ENCODE data around the gene SPIRE1.

Gene SPIRE1

GRCh38 chr18:12598181-12598930, 59.6 kb downstream of the SPIRE1 start:
- no peak for TF ChIP-seq ZBTB7A (IDR thresholded peaks at IDR 0.05; ENCODE audit: low read depth)
- TF ChIP-seq EP300 (IDR thresholded peaks at IDR 0.05; ENCODE audit: borderline replicate concordance): no peak
- TF ChIP-seq RAD21 (IDR thresholded peaks at IDR 0.05; ENCODE audit: low read depth): no peak
- no peak for TF ChIP-seq YY1 (IDR thresholded peaks at IDR 0.05; ENCODE audit: low read depth)

- no peak for TF ChIP-seq MAX (IDR thresholded peaks at IDR 0.05)
- no peak for TF ChIP-seq NFIC (IDR thresholded peaks at IDR 0.05)
- no peak for TF ChIP-seq EGR1 (IDR thresholded peaks at IDR 0.05)
- 0 out of 2 replicates have a peak, but pooled peaks have one; percentile 14 for TF ChIP-seq TEAD4 (IDR thresholded peaks at IDR 0.05)
- peak; percentile 42 for TF ChIP-seq USF1 (IDR thresholded peaks at IDR 0.05)
Measured at GRCh38 chr18:12597760-12598159, 60.1 kb downstream of the SPIRE1 start.

- TF ChIP-seq REST (IDR thresholded peaks at IDR 0.05; ENCODE audit: low read depth): no peak
- no peak for TF ChIP-seq USF1 (IDR thresholded peaks at IDR 0.05)
- no peak for TF ChIP-seq CEBPB (IDR thresholded peaks at IDR 0.05)
- no peak for TF ChIP-seq NFIC (IDR thresholded peaks at IDR 0.05)
- TF ChIP-seq EP300 (IDR thresholded peaks at IDR 0.05; ENCODE audit: borderline replicate concordance): no peak
- TF ChIP-seq CREB1 (IDR thresholded peaks at IDR 0.05; ENCODE audit: low read depth): no peak
- no peak for TF ChIP-seq EGR1 (IDR thresholded peaks at IDR 0.05)
- no peak for TF ChIP-seq MAX (IDR thresholded peaks at IDR 0.05)
- no peak for TF ChIP-seq YY1 (IDR thresholded peaks at IDR 0.05; ENCODE audit: low read depth)
- TF ChIP-seq TCF12 (IDR thresholded peaks at IDR 0.05; ENCODE audit: low read depth): no peak
- no peak for TF ChIP-seq FOXM1 (IDR thresholded peaks at IDR 0.05; ENCODE audit: borderline replicate concordance, low read depth)
- no peak for TF ChIP-seq ZBTB7A (IDR thresholded peaks at IDR 0.05; ENCODE audit: low read depth)
- TF ChIP-seq TAF1 (IDR thresholded peaks at IDR 0.05; ENCODE audit: low read depth): no peak
- no peak for TF ChIP-seq RAD21 (IDR thresholded peaks at IDR 0.05; ENCODE audit: low read depth)
Measured at GRCh38 chr18:12595571-12596255, 62.2 kb downstream of the SPIRE1 start.

- TF ChIP-seq FOXM1 (IDR thresholded peaks at IDR 0.05; ENCODE audit: borderline replicate concordance, low read depth) (no peak), EP300 (IDR thresholded peaks at IDR 0.05; ENCODE audit: borderline replicate concordance) (no peak), TCF12 (IDR thresholded peaks at IDR 0.05; ENCODE audit: low read depth) (no peak), TEAD4 (IDR thresholded peaks at IDR 0.05) (no peak), CEBPB (IDR thresholded peaks at IDR 0.05) (no peak), EGR1 (IDR thresholded peaks at IDR 0.05) (no peak), RAD21 (IDR thresholded peaks at IDR 0.05; ENCODE audit: low read depth) (no peak), NFIC (IDR thresholded peaks at IDR 0.05) (no peak), MAX (IDR thresholded peaks at IDR 0.05) (no peak), USF1 (IDR thresholded peaks at IDR 0.05) (no peak), TAF1 (IDR thresholded peaks at IDR 0.05; ENCODE audit: low read depth) (no peak)
Measured at GRCh38 chr18:12593866-12594265, 64.0 kb downstream of the SPIRE1 start.

- TF ChIP-seq ZBTB7A (IDR thresholded peaks at IDR 0.05; ENCODE audit: low read depth): no peak
- TF ChIP-seq TAF1 (IDR thresholded peaks at IDR 0.05; ENCODE audit: low read depth): no peak
- no peak for TF ChIP-seq USF1 (IDR thresholded peaks at IDR 0.05)
- no peak for TF ChIP-seq EP300 (IDR thresholded peaks at IDR 0.05; ENCODE audit: borderline replicate concordance)
- TF ChIP-seq CEBPB (IDR thresholded peaks at IDR 0.05): no peak
- no peak for TF ChIP-seq YY1 (IDR thresholded peaks at IDR 0.05; ENCODE audit: low read depth)
- TF ChIP-seq RAD21 (IDR thresholded peaks at IDR 0.05; ENCODE audit: low read depth): no peak
- TF ChIP-seq REST (IDR thresholded peaks at IDR 0.05; ENCODE audit: low read depth): no peak
- no peak for TF ChIP-seq TEAD4 (IDR thresholded peaks at IDR 0.05)
- TF ChIP-seq CREB1 (IDR thresholded peaks at IDR 0.05; ENCODE audit: low read depth): no peak
- no peak for TF ChIP-seq FOXM1 (IDR thresholded peaks at IDR 0.05; ENCODE audit: borderline replicate concordance, low read depth)
- no peak for TF ChIP-seq TCF12 (IDR thresholded peaks at IDR 0.05; ENCODE audit: low read depth)
- no peak for TF ChIP-seq EGR1 (IDR thresholded peaks at IDR 0.05)
- TF ChIP-seq NFIC (IDR thresholded peaks at IDR 0.05): no peak
- TF ChIP-seq MAX (IDR thresholded peaks at IDR 0.05): no peak
Measured at GRCh38 chr18:12592597-12593127, 65.2 kb downstream of the SPIRE1 start.

Measured in Ishikawa (cell line).